Fibroblast of lung (primary cell): ENCODE data around the gene AANAT. TPM values are rescaled to one million over a fixed set of nuclear protein-coding genes. Genes with fewer than 3 reads are reported as not detected.

Experiments used
- DNase-seq, 2 donors: peaks; one replicate each; pipeline versions ENCODE4 v3.0.0 to v3.0.0-alpha.2; 2010; ENCODE audit warnings: low read depth in 2 of 2
- H2AFZ ChIP-seq: 2 replicates; pipeline ENCODE4 v1.5.1; 2012; ENCODE audit warnings: low read length, control low read depth, inconsistent platforms
- H3K27ac ChIP-seq: 2 replicates; pipeline ENCODE4 v1.5.1; 2011; ENCODE audit warnings: low read length, control low read depth; ENCODE audit not compliant: insufficient read depth
- H3K27me3 ChIP-seq: 2 replicates; pipeline ENCODE4 v1.5.1; 2011; ENCODE audit warnings: mild to moderate bottlenecking, low read length; ENCODE audit not compliant: control insufficient read depth, insufficient read depth
- H3K36me3 ChIP-seq: 2 replicates; pipeline ENCODE4 v1.5.1; 2011; ENCODE audit warnings: low read length; ENCODE audit not compliant: control insufficient read depth, insufficient read depth
- H3K4me1 ChIP-seq: 2 replicates; pipeline ENCODE4 v1.5.1; 2011; ENCODE audit warnings: low read length; ENCODE audit not compliant: control insufficient read depth, insufficient read depth; ENCODE audit errors: extremely low read depth
- H3K4me2 ChIP-seq: 2 replicates; pipeline ENCODE4 v1.5.1; 2011; ENCODE audit warnings: low read length, control low read depth; ENCODE audit not compliant: insufficient read depth; ENCODE audit errors: extremely low read depth
- H3K4me3 ChIP-seq, 4 experiments: fragments of 200-600 bp in 1 of 4; sonication (generic) in 1 of 4; replicated peaks in 1 of 4; 2 replicates each; pipeline ENCODE4 v1.5.1; 2011 to 2016; ENCODE audit warnings: low read length in 4 of 4, low read depth in 3 of 4, mild to moderate bottlenecking in 3 of 4, control low read depth in 2 of 4, inconsistent platforms in 1 of 4, mixed read lengths in 1 of 4; ENCODE audit not compliant: insufficient read depth in 1 of 4; ENCODE audit errors: control extremely low read depth in 1 of 4
- H3K79me2 ChIP-seq: 2 replicates; pipeline ENCODE4 v1.5.1; 2012; ENCODE audit warnings: mild to moderate bottlenecking, low read length, inconsistent platforms; ENCODE audit not compliant: control insufficient read depth, insufficient read depth
- H3K9ac ChIP-seq: 2 replicates; pipeline ENCODE4 v1.5.1; 2011; ENCODE audit warnings: mild to moderate bottlenecking, low read length, control low read depth; ENCODE audit not compliant: insufficient read depth
- H3K9me3 ChIP-seq: 2 replicates; pipeline ENCODE4 v1.5.1; 2012; ENCODE audit warnings: low read depth, low read length; ENCODE audit not compliant: control insufficient read depth, insufficient read depth
- H4K20me1 ChIP-seq: 2 replicates; pipeline ENCODE4 v1.5.1; 2011; ENCODE audit warnings: low read length; ENCODE audit not compliant: control insufficient read depth, insufficient read depth; ENCODE audit errors: extremely low read depth
- CTCF ChIP-seq, 2 donors: IDR thresholded peaks in 1 of 2; conservative IDR thresholded peaks in 1 of 2; 1 replicate in 1 of 2; 2 replicates in 1 of 2; pipeline ENCODE4 v1.5.1; 2011 to 2012; ENCODE audit warnings: low read length in 2 of 2, control low read depth in 1 of 2, inconsistent platforms in 1 of 2, low read depth in 1 of 2, mild to moderate bottlenecking in 1 of 2
- EZH2 ChIP-seq: IDR thresholded peaks from 2 replicates; pipeline ENCODE4 v1.5.1; 2012; ENCODE audit warnings: low read length, control low read depth, mild to moderate bottlenecking; ENCODE audit errors: missing control alignments
- polyA plus RNA-seq, 2 donors: library from polyadenylated mRNA; depleted of rRNA in 1 of 2; stranded (reverse) in 1 of 2; unstranded in 1 of 2; fragments of >200 nt; gene quantifications; 2 replicates each; pipeline ENCODE4 v1.2.1, GENCODE V29; 2011 to 2012; ENCODE audit warnings: missing spikeins in 1 of 2
- total RNA-seq: library from RNA; depleted of rRNA; stranded (reverse); fragments of >200 nt; gene quantifications from 2 replicates; pipeline ENCODE4 v1.2.1, GENCODE V29; 2014

AANAT gene
- total and polyA plus RNA-seq, 2 donors (not counting 1 experiment from before 2014, with no cell fraction given): not detected

GRCh38 chr17:76475302-76475701 is 7.9 kb downstream of the AANAT start:
- H3K27me3 ChIP-seq: no peaks in the 10 kb centered on the region
- TF ChIP-seq EZH2 (no peak), CTCF (conservative IDR thresholded peaks at IDR 0.05 in 1 of 2, IDR thresholded peaks at IDR 0.05 in 1 of 2; ENCODE audit: low read depth in 1 of 2, low read length in 2 of 2) (no peak)
- H3K4me1 ChIP-seq: no peaks in the 10 kb centered on the region
- no peak for DNase-seq
- H3K9me3 ChIP-seq: no peaks in the 10 kb centered on the region
- no peak overlapping the region for H3K9ac ChIP-seq
- no peak overlapping the region for H3K27ac ChIP-seq
- no peak overlapping the region for H2AFZ ChIP-seq
- H3K4me2 ChIP-seq: no peak overlapping the region
- no peaks in the 10 kb centered on the region for H3K36me3 ChIP-seq
- no peaks in the 10 kb centered on the region for H3K79me2 ChIP-seq
- no peaks in the 10 kb centered on the region for H4K20me1 ChIP-seq
- H3K4me3 ChIP-seq: no peak overlapping the region

- Histone ChIP-seq H3K27ac (no peak overlapping the region), H3K9ac (no peak overlapping the region), H3K4me2 (no peak overlapping the region), H3K4me1 (no peaks in the 10 kb centered on the region), H3K4me3 (no peak overlapping the region), H4K20me1 (no peaks in the 10 kb centered on the region), H3K9me3 (no peaks in the 10 kb centered on the region), H2AFZ (no peak overlapping the region), H3K36me3 (no peaks in the 10 kb centered on the region), H3K27me3 (no peaks in the 10 kb centered on the region), H3K79me2 (no peaks in the 10 kb centered on the region)
- TF ChIP-seq EZH2: no peak
- no peak for TF ChIP-seq CTCF (conservative IDR thresholded peaks at IDR 0.05 in 1 of 2, IDR thresholded peaks at IDR 0.05 in 1 of 2; ENCODE audit: low read depth in 1 of 2, low read length in 2 of 2)
- no peak for DNase-seq
These were observed 9.3 kb downstream of the AANAT start for GRCh38 chr17:76476736-76477135.

- H3K4me2 ChIP-seq: no peak overlapping the region
- H2AFZ ChIP-seq: no peak overlapping the region
- H3K36me3 ChIP-seq: no peaks in the 10 kb centered on the region
- H3K9ac ChIP-seq: no peak overlapping the region
- no peaks in the 10 kb centered on the region for H3K4me1 ChIP-seq
- TF ChIP-seq CTCF (conservative IDR thresholded peaks at IDR 0.05 in 1 of 2, IDR thresholded peaks at IDR 0.05 in 1 of 2; ENCODE audit: low read depth in 1 of 2, low read length in 2 of 2): no peak
- no peak for TF ChIP-seq EZH2
- no peaks in the 10 kb centered on the region for H3K9me3 ChIP-seq
- H3K79me2 ChIP-seq: no peaks in the 10 kb centered on the region
- no peak overlapping the region for H3K4me3 ChIP-seq
- no peaks in the 10 kb centered on the region for H3K27me3 ChIP-seq
- H3K27ac ChIP-seq: no peak overlapping the region
- H4K20me1 ChIP-seq: no peaks in the 10 kb centered on the region
- DNase-seq: no peak
These were observed 10.2 kb downstream of the AANAT start for GRCh38 chr17:76477576-76477975.
